Pancreas (tissue), 10 donors: ENCODE measurements around the gene PPP2R3C. TPM values are rescaled to one million over a fixed set of nuclear protein-coding genes. Genes with fewer than 3 reads are reported as not detected.

ENCODE experiments used
- ATAC-seq, 4 donors: fragments of 200-7000 bp; cut with Tn5 transposase; one replicate each; pipeline versions ENCODE4 v1.8.0 to v1.9.1; 2020; ENCODE audit warnings: mild to moderate bottlenecking in 4 of 4, moderate library complexity in 4 of 4
- DNase-seq, 6 donors: peaks; one replicate each; pipeline ENCODE4 v3.0.0-alpha.2; 2020
- FAIRE-seq: peaks from 2 replicates; lab custom pipeline; 2012; peaks lifted over from hg19 to GRCh38; lab: Jason Lieb, UNC
- H3K27ac ChIP-seq, 4 donors: fragments of 200-600 bp; sonication (generic); 1 replicate in 3 of 4; 2 replicates in 1 of 4; pipeline versions ENCODE4 v1.5.0 to v1.8.0; 2020
- H3K27me3 ChIP-seq, 4 donors: fragments of 200-600 bp; one replicate each; pipeline ENCODE4 v1.8.0; 2021
- H3K36me3 ChIP-seq, 3 donors: fragments of 200-600 bp; sonication (generic) in 1 of 3; one replicate each; pipeline versions ENCODE4 v1.5.0 to v1.8.0; 2020 to 2021
- H3K4me1 ChIP-seq, 3 donors: fragments of 200-600 bp; one replicate each; pipeline ENCODE4 v1.8.0; 2021
- H3K4me3 ChIP-seq, 4 donors: fragments of 200-600 bp; sonication (generic) in 2 of 4; one replicate each; pipeline versions ENCODE4 v1.5.0 to v1.8.0; 2020 to 2021
- H3K9me3 ChIP-seq, 4 donors: fragments of 200-600 bp; one replicate each; pipeline ENCODE4 v1.8.0; 2021
- CTCF ChIP-seq, 4 donors: fragments of 200-600 bp; sonication (generic) in 3 of 4; IDR thresholded peaks; one replicate each; pipeline versions ENCODE4 v1.5.0 to v1.8.0; 2021; ENCODE audit warnings: antibody characterized with exemption in 4 of 4
- WGBS, 2 donors: extraction: QIAGEN DNeasy Blood & Tissue Kit; methylation state at CpG; one replicate each; pipeline ENCODE4 v1.1.7; 2013; 5-methylcytosine and 5-hydroxymethylcytosine counted together
- intact Hi-C, 3 donors: fragments of 100-400 bp; cut with DNase I; formaldehyde crosslinking; loops; one replicate each; pipeline versions ENCODE4 v1.11.1 to v1.14.2; 2022
- polyA plus RNA-seq, 2 donors: library from polyadenylated mRNA; stranded (reverse); fragments of 200-250 nt; gene quantifications; one replicate each; pipeline ENCODE4 v1.2.3, GENCODE V29; 2013
- total RNA-seq, 6 donors: library from RNA; stranded (reverse); fragmentation: NEBNext Ultra II Directional in 4 of 6; extraction: Animal tissue kit (Norgen Biotek cat#: 25700) in 4 of 6; gene quantifications; one replicate each; pipeline versions ENCODE4 v1.2.1 to v1.2.4, GENCODE V29; 2021 to 2023
- donor health status: healthy with polysubstance abuse.
- donor health status: DM: no; HTN: no; CAD: no; lungs with moderate emphysema.
- donor health status: DM: no; HTN: no; CAD: no.
- donor health status: control.
- donor health status: control.
- donor health status: Bipolar disorder and iron deficiency.
- donor health status: DM: yes; HTN: yes; CAD: no.
- donor health status: DM: no; HTN: no; CAD: no.
- donor health status: DM: no; HTN: no; CAD: no.
- donor health status: DM: yes; HTN: yes; CAD: no.

The PPP2R3C gene
- total and polyA plus RNA-seq, 8 donors = 6.0 to 18.0 (median 8.3) TPM

GRCh38 chr14:35046751-35047536 lies 74.8 kb downstream of the PPP2R3C start:
- FAIRE-seq (no peak), ATAC-seq (peak; percentile 31 to 59 (median 51)), DNase-seq (peak in 3 of 6 donors; percentile 41 to 61 (median 59))
- Histone ChIP-seq H3K4me3 (peak overlapping the region; percentile 62 to 91 (median 88)), H3K9me3 (no peaks in the 10 kb centered on the region), H3K27ac (peak overlapping the region; percentile 90 to 98 (median 96)), H3K36me3 (no peaks in the 10 kb centered on the region), H3K27me3 (no peaks in the 10 kb centered on the region), H3K4me1 (peaks cover 0 to 19% (median 5%) of the 10 kb centered on the region in 3 donors)
- intact Hi-C loops = no loop called here
- WGBS, 2 donors = 13 to 17% methylated on average over 23 of the region's 23 CpGs
- no peak for TF ChIP-seq CTCF (IDR thresholded peaks at IDR 0.05)

DNA sequence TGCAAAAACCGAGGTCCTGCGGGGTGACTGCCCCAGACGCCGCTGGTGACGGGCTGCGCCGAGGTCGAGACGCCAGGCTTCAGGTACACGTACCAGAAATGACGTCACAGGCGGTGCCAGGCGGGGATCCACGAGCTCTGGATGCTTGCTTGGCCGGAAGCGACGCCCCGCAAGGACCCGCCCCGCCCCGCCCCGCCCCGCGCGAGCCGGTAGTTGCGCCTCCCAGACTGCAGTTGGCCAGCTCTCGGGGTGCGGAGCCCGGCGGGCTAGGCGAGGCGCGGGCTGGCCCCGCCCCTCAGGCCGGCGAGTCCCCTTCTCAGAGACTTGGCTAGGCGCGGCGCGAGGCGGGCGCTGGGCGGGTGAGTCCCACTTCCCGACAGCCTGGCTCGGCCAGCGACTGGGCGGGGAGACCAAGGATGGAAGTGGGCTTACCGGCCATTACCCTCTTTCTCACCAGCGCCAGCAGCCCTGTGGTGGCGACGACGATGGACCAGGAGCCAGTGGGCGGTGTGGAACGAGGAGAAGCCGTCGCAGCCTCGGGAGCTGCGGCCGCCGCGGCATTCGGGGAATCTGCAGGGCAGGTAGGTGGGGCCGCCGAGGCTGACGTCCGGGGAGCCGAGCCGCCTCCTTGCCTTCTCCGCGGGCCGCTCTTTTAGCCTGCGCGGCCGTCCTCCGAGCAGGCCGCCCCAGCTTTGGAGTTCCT lies 75.6 kb downstream of the PPP2R3C start, which contains the start of gene FAM177A1:
Gene FAM177A1 (plus strand): TSS at position 225 of the 703 bp plus-strand sequence. CDS start 192 bp downstream, at position 417.
- DNase-seq = peak; percentile 98 to 99 (median 99)
- intact Hi-C loops = no loop called here
- Histone ChIP-seq H3K4me1 (peaks cover 0 to 19% (median 5%) of the 10 kb centered on the region in 3 donors), H3K9me3 (no peaks in the 10 kb centered on the region), H3K27ac (peak within 1 kb of the TSS; percentile 90 to 98 (median 96)), H3K27me3 (no peaks in the 10 kb centered on the region), H3K4me3 (peak within 1 kb of the TSS; percentile 62 to 91 (median 88)), H3K36me3 (no peaks in the 10 kb centered on the region)
- peak; percentile 96 to 99 (median 96) for ATAC-seq
- no peak for TF ChIP-seq CTCF (IDR thresholded peaks at IDR 0.05)
- WGBS, 2 donors = 0% methylated on average over 66 to 77 of the region's 77 CpGs
- no peak for FAIRE-seq

GRCh38 chr14:35045798-35046047 lies 76.1 kb downstream of the PPP2R3C start:
- Histone ChIP-seq H3K27ac (peak overlapping the region; percentile 90 to 98 (median 96)), H3K9me3 (no peaks in the 10 kb centered on the region), H3K4me1 (peaks cover 0 to 19% (median 5%) of the 10 kb centered on the region in 3 donors), H3K4me3 (peak overlapping the region; percentile 62 to 91 (median 88)), H3K27me3 (no peaks in the 10 kb centered on the region), H3K36me3 (no peaks in the 10 kb centered on the region)
- DNase-seq (no peak), ATAC-seq (no peak), FAIRE-seq (no peak)
- no peak for TF ChIP-seq CTCF (IDR thresholded peaks at IDR 0.05)
- intact Hi-C loops = no loop called here
- WGBS, 2 donors = 1% methylated on average over 6 of the region's 6 CpGs

DNA sequence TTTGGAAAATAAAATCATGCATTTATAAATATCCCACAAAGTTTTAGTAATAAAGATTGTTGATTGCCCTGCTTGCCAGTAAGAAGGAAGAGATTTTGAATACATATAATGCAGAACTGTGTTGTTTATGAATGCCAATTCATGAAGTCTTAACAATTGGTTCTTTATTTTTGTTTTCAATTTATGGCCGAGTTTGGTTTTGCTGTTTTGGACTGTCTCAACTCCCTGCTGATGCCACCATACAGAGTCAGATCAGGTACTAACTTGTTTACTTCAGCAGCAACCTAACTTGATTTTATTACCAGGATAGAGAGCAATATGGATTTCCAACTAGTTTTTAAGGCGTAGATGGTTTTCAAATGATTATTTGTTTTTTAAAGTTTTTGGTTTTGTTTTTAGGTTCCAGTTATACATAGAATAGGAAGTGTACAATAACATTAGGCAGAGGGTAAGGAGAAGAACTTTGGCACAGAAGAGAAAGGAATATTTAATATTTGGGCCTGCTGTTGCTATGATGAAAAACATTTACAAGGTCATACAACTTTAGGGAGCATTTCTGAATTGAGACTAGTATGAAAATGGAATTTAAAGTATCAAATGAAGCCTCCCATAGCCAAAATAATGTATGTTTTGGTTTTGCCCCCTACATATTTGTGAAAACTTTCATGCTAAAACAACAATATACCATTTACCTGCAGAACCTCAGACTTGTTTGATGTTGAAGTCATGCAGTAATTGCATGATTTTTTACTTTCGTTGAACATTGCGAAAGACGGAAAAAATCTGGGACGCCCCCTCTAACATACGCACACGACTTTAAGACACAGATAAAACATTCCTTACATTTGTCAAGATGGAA lies 76.6 kb downstream of the PPP2R3C start:
- H3K27ac ChIP-seq = peak overlapping the region; percentile 90 to 98 (median 96)
- H3K9me3 ChIP-seq = no peaks in the 10 kb centered on the region
- FAIRE-seq (no peak), DNase-seq (no peak), ATAC-seq (no peak)
- 9 to 13% methylated on average over 8 of the region's 8 CpGs for WGBS, 2 donors
- no peaks in the 10 kb centered on the region for H3K36me3 ChIP-seq
- H3K27me3 ChIP-seq = no peaks in the 10 kb centered on the region
- peaks cover 0 to 19% (median 5%) of the 10 kb centered on the region in 3 donors for H3K4me1 ChIP-seq
- no peak for TF ChIP-seq CTCF (IDR thresholded peaks at IDR 0.05)
- intact Hi-C loops = no loop called here
- peak overlapping the region; percentile 62 to 91 (median 88) for H3K4me3 ChIP-seq
